ENCODE data around the gene LYPD4. TPM values are rescaled to one million over a fixed set of nuclear protein-coding genes. Genes with fewer than 3 reads are reported as not detected.

The LYPD4 gene
- polyA plus RNA-seq, 2 of the 4 experiments (the other 2 are of a cell fraction) = not detected

GRCh38 chr19:41882568-41883462 lies 38.3 kb upstream of the LYPD4 start, which contains the start of gene ARHGEF1:
Gene ARHGEF1 (plus strand): TSS chr19:41883184. CDS start chr19:41888083, 4,899 bp downstream.
- ATAC-seq (peak; percentile 27 to 34), FAIRE-seq (peak; percentile 72), DNase-seq (ENCODE audit: low read depth in 1 of 2, low spot score in 1 of 2) (peak in 1 of 2 experiments; percentile 90)
- 14% methylated on average over 46 of the region's 80 CpGs for WGBS (ENCODE audit: missing lambda C conversion rate)
- H3K9me3 ChIP-seq = no peaks in the 10 kb centered on the region
- peak within 1 kb of the TSS; percentile 82 for H3K4me2 ChIP-seq
- POLR2A ChIA-PET = interaction anchor here (1.4 to 3.6 kb wide), 4 partner anchors 10 to 23 kb away, joined by 4 to 50 read pairs (median 21); partner anchors contain the start of gene RPS19
- H3K27ac ChIP-seq = peak within 1 kb of the TSS; percentile 81 to 87
- TF ChIP-seq BCL3 (IDR thresholded peaks at IDR 0.05) (peak; percentile 50; the same call in 1 of the 3 replicates), JUN (IDR thresholded peaks at IDR 0.05) (peak in 1 of 2 experiments; percentile 82; a peak in 4 of 5 replicates), MAX (IDR thresholded peaks at IDR 0.05) (no peak), KDM1A (IDR thresholded peaks at IDR 0.05; ENCODE audit: low read depth) (no peak), POLR2AphosphoS2 (conservative IDR thresholded peaks at IDR 0.05; ENCODE audit: low read length) (no peak), RFX5 (IDR thresholded peaks at IDR 0.05) (no peak), TFCP2L1 (CRISPR knock-in tag; IDR thresholded peaks at IDR 0.05) (0 out of 2 replicates have a peak, but pooled peaks have one; percentile 59), SMC3 (IDR thresholded peaks at IDR 0.05) (0 out of 3 replicates have a peak, but pooled peaks have one; percentile 14), E2F6 (IDR thresholded peaks at IDR 0.05; ENCODE audit: borderline replicate concordance, low read depth) (peak; percentile 22; the same call in 1 of the 2 replicates), POLR2A (IDR thresholded peaks at IDR 0.05; ENCODE audit: low read length) (peak; percentile 58), PHF8 (IDR thresholded peaks at IDR 0.05; ENCODE audit: borderline replicate concordance, low read depth) (peak; percentile 30; the same call in 1 of the 2 replicates), MYC (IDR thresholded peaks at IDR 0.05; ENCODE audit: borderline replicate concordance, low read length) (peak; percentile 2; the same call in 1 of the 2 replicates), HES2 (IDR thresholded peaks at IDR 0.05) (no peak), CEBPB (IDR thresholded peaks at IDR 0.05) (no peak), FOXS1 (CRISPR knock-in tag; IDR thresholded peaks at IDR 0.05) (no peak), RAD21 (conservative IDR thresholded peaks at IDR 0.05 in 1 of 2, IDR thresholded peaks at IDR 0.05 in 1 of 2) (no peak)
- H3K4me1 ChIP-seq = peaks cover 15% of the 10 kb centered on the region
- CTCF ChIA-PET = interaction anchor here (0.7 to 6.5 kb wide), 11 partner anchors 9 to 75 kb away, joined by 3 to 63 read pairs (median 4); partner anchors contain the start of gene RABAC1
- peak within 1 kb of the TSS; percentile 78 for H3K4me3 ChIP-seq

GRCh38 chr19:41880329-41880708 lies 35.8 kb upstream of the LYPD4 start:
- DNase-seq (ENCODE audit: low read depth in 1 of 2, low spot score in 1 of 2) = no peak
- 76% methylated on average over 5 of the region's 5 CpGs for WGBS (ENCODE audit: missing lambda C conversion rate)
- FAIRE-seq = no peak
- ChIA-PET POLR2A (no interaction called here), CTCF (interaction anchor here (1.0 to 2.1 kb wide), 4 partner anchors 54 to 73 kb away, joined by 4 to 8 read pairs (median 4); no protein-coding TSS in a partner anchor)
- Histone ChIP-seq H3K4me2 (no peak overlapping the region), H3K4me3 (no peak overlapping the region), H3K9me3 (no peaks in the 10 kb centered on the region), H3K27ac (no peak overlapping the region), H3K4me1 (peaks cover 16% of the 10 kb centered on the region)
- ATAC-seq = no peak
- TF ChIP-seq CHD4 (IDR thresholded peaks at IDR 0.05; ENCODE audit: borderline replicate concordance) = no peak
- no peak for TF ChIP-seq BHLHE40 (IDR thresholded peaks at IDR 0.05; ENCODE audit: low read depth, low read length)

- FAIRE-seq = no peak
- ChIA-PET POLR2A (no interaction called here), CTCF (interaction anchor here (1.0 to 1.3 kb wide), 2 partner anchors 58 to 73 kb away, joined by 4 to 5 read pairs; no protein-coding TSS in a partner anchor)
- TF ChIP-seq ZC3H11A (IDR thresholded peaks at IDR 0.05) (no peak), ZSCAN20 (CRISPR knock-in tag; IDR thresholded peaks at IDR 0.05) (no peak), CHD4 (IDR thresholded peaks at IDR 0.05; ENCODE audit: borderline replicate concordance) (no peak), ATOH8 (CRISPR knock-in tag; IDR thresholded peaks at IDR 0.05; ENCODE audit: low read depth) (no peak), ESRRA (IDR thresholded peaks at IDR 0.05; ENCODE audit: borderline replicate concordance, low read length) (no peak), POLR2A (IDR thresholded peaks at IDR 0.05; ENCODE audit: low read length) (no peak), POLR2AphosphoS2 (conservative IDR thresholded peaks at IDR 0.05; ENCODE audit: low read length) (no peak), EHF (CRISPR knock-in tag; IDR thresholded peaks at IDR 0.05) (no peak), ZNF302 (CRISPR knock-in tag; IDR thresholded peaks at IDR 0.05) (no peak), RAD21 (conservative IDR thresholded peaks at IDR 0.05 in 1 of 2, IDR thresholded peaks at IDR 0.05 in 1 of 2) (no peak), HOXB5 (CRISPR knock-in tag; IDR thresholded peaks at IDR 0.05) (no peak), FOXS1 (CRISPR knock-in tag; IDR thresholded peaks at IDR 0.05) (no peak), HDAC2 (IDR thresholded peaks at IDR 0.05) (no peak), HES2 (IDR thresholded peaks at IDR 0.05) (no peak), MAX (IDR thresholded peaks at IDR 0.05) (no peak), HEYL (CRISPR knock-in tag; IDR thresholded peaks at IDR 0.05) (no peak)
These were observed 35.3 kb upstream of the LYPD4 start for GRCh38 chr19:41879670-41880328.

More at GRCh38 chr19:41879670-41880328, 35.3 kb upstream of the LYPD4 start:
- Histone ChIP-seq H3K27ac (no peak overlapping the region), H3K4me1 (peaks cover 11% of the 10 kb centered on the region), H3K9me3 (no peaks in the 10 kb centered on the region), H3K4me3 (no peak overlapping the region), H3K4me2 (no peak overlapping the region)
- no peak for ATAC-seq
- 67% methylated on average over 7 of the region's 7 CpGs for WGBS (ENCODE audit: missing lambda C conversion rate)
- DNase-seq (ENCODE audit: low read depth in 1 of 2, low spot score in 1 of 2) = no peak
